Measurements from ENCODE around the gene TRIM17. TPM values are rescaled to one million over a fixed set of nuclear protein-coding genes. Genes with fewer than 3 reads are reported as not detected.

Gene TRIM17
- total RNA-seq, 1 experiment from 2014 or later: 0.54 TPM

DNA sequence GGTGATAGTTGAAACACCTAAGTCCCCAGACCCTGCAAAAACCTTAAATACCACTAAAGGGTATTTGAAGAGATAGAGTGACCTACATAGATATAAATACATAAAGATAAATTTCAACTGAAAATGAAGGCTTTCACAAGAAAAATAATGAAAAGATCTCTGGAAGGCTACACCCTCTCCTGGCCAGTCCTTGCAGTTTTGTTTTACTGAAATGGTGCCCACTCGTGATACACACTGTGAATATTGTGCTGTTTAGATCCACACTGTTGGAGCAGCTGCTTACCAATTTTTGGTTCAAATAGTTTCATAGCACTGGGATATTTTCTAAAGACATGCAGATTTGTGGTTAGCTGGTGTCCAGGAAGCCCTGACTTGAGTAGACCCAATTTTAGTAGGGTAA, 39.1 kb upstream of the TRIM17 start:
- CTCF ChIA-PET: no interaction called here
- peaks cover 5% of the 10 kb centered on the region for H3K27me3 ChIP-seq (replicated peaks; ENCODE audit: insufficient read depth, low read depth, low read length, poor library complexity)

DNA sequence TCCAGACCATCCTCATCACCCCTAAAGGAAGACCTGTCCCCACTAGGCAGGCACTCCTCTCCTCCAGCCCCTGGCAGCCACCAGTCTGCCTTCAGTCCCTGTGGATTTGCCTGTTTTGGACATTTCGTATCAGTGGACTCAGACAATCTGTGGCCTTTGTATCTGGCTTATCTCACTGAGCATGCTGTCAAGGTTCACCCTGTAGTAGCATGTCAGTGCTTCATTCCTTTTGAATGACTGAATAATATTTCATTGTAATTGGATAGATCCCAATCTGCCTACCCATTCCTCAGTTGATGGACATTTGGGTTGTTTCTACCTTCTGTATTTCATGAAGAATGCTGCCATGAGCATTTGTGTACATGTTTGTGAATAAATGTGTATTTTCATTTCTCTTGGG, 37.6 kb upstream of the TRIM17 start:
- CTCF ChIA-PET: no interaction called here
- H3K36me3 ChIP-seq (ENCODE audit: insufficient read depth, low read length, poor library complexity, severe bottlenecking): no peaks in the 10 kb centered on the region
- no peaks in the 10 kb centered on the region for H3K27me3 ChIP-seq (replicated peaks; ENCODE audit: insufficient read depth, low read depth, low read length, poor library complexity)
- TF ChIP-seq EZH2 (IDR thresholded peaks at IDR 0.05; ENCODE audit: borderline replicate concordance, low read depth, low read length, poor library complexity, severe bottlenecking): no peak
- TF ChIP-seq, protein P1, sequence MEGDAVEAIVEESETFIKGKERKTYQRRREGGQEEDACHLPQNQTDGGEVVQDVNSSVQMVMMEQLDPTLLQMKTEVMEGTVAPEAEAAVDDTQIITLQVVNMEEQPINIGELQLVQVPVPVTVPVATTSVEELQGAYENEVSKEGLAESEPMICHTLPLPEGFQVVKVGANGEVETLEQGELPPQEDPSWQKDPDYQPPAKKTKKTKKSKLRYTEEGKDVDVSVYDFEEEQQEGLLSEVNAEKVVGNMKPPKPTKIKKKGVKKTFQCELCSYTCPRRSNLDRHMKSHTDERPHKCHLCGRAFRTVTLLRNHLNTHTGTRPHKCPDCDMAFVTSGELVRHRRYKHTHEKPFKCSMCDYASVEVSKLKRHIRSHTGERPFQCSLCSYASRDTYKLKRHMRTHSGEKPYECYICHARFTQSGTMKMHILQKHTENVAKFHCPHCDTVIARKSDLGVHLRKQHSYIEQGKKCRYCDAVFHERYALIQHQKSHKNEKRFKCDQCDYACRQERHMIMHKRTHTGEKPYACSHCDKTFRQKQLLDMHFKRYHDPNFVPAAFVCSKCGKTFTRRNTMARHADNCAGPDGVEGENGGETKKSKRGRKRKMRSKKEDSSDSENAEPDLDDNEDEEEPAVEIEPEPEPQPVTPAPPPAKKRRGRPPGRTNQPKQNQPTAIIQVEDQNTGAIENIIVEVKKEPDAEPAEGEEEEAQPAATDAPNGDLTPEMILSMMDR (conservative IDR thresholded peaks at IDR 0.05; ENCODE audit: low read depth, low read length): no peak
- POLR2A ChIA-PET (ENCODE audit: low non-redundant PET): no interaction called here
- no TSS peak for BruUV-seq (replicated peaks)
- no peaks in the 10 kb centered on the region for H3K9me3 ChIP-seq (ENCODE audit: low read depth, low read length, poor library complexity, severe bottlenecking)
- intact Hi-C loops (cut with micrococcal nuclease; ENCODE audit: unreplicated experiment): no loop called here
- DNase-seq (ENCODE audit: low spot score): no peak
- peaks cover 11% of the 10 kb centered on the region for H3K4me1 ChIP-seq (ENCODE audit: insufficient read depth, low read length, poor library complexity, severe bottlenecking)
- no peak overlapping the region for H3K4me3 ChIP-seq (ENCODE audit: low read depth, low read length, poor library complexity, severe bottlenecking)
- no peak overlapping the region for H3K27ac ChIP-seq (ENCODE audit: low read depth, low read length, poor library complexity, severe bottlenecking)

More for the DNA sequence above, 39.1 kb upstream of the TRIM17 start:
- Histone ChIP-seq H3K36me3 (ENCODE audit: insufficient read depth, low read length, poor library complexity, severe bottlenecking) (no peaks in the 10 kb centered on the region), H3K27ac (ENCODE audit: low read depth, low read length, poor library complexity, severe bottlenecking) (no peak overlapping the region), H3K4me1 (ENCODE audit: insufficient read depth, low read length, poor library complexity, severe bottlenecking) (peaks cover 11% of the 10 kb centered on the region), H3K4me3 (ENCODE audit: low read depth, low read length, poor library complexity, severe bottlenecking) (peak overlapping the region; percentile 84), H3K9me3 (ENCODE audit: low read depth, low read length, poor library complexity, severe bottlenecking) (no peaks in the 10 kb centered on the region)
- POLR2A ChIA-PET (ENCODE audit: low non-redundant PET): no interaction called here
- intact Hi-C loops (cut with micrococcal nuclease; ENCODE audit: unreplicated experiment): no loop called here
- DNase-seq (ENCODE audit: low spot score): no peak
- TF ChIP-seq, protein P1 (conservative IDR thresholded peaks at IDR 0.05; ENCODE audit: low read depth, low read length): peak; percentile 31; the same call in 1 of the 2 replicates
- no peak for TF ChIP-seq EZH2 (IDR thresholded peaks at IDR 0.05; ENCODE audit: borderline replicate concordance, low read depth, low read length, poor library complexity, severe bottlenecking)
- BruUV-seq (replicated peaks): no TSS peak

DNA sequence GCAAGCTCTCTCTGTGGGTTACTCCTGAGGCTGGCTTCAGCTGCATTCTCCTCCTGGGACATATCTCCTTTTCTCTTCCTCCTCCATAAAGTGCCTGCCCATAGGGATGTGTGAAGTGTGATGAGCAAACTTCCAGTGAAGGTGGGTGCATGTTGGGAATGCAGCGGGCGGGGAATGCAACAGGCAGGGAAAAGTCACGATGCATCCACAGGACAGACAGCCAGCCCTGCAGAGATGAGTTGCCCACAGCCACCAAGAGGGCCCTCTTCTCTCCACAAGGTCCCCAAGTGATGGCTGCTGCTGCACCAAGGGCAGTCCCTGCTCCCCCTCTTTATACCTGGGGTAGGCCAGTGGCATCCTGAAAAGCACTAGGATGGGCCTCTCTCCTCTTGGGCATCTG, 37.0 kb upstream of the TRIM17 start:
- no peak overlapping the region for H3K4me3 ChIP-seq (ENCODE audit: low read depth, low read length, poor library complexity, severe bottlenecking)
- no TSS peak for BruUV-seq (replicated peaks)
- CTCF ChIA-PET: no interaction called here
- no peak overlapping the region for H3K27ac ChIP-seq (ENCODE audit: low read depth, low read length, poor library complexity, severe bottlenecking)
- TF ChIP-seq, protein P1 (conservative IDR thresholded peaks at IDR 0.05; ENCODE audit: low read depth, low read length): no peak
- no peak for TF ChIP-seq EZH2 (IDR thresholded peaks at IDR 0.05; ENCODE audit: borderline replicate concordance, low read depth, low read length, poor library complexity, severe bottlenecking)
- POLR2A ChIA-PET (ENCODE audit: low non-redundant PET): no interaction called here
- peaks cover 11% of the 10 kb centered on the region for H3K4me1 ChIP-seq (ENCODE audit: insufficient read depth, low read length, poor library complexity, severe bottlenecking)
- no peaks in the 10 kb centered on the region for H3K36me3 ChIP-seq (ENCODE audit: insufficient read depth, low read length, poor library complexity, severe bottlenecking)
- H3K9me3 ChIP-seq (ENCODE audit: low read depth, low read length, poor library complexity, severe bottlenecking): no peaks in the 10 kb centered on the region
- no peaks in the 10 kb centered on the region for H3K27me3 ChIP-seq (replicated peaks; ENCODE audit: insufficient read depth, low read depth, low read length, poor library complexity)
- intact Hi-C loops (cut with micrococcal nuclease; ENCODE audit: unreplicated experiment): no loop called here
- DNase-seq (ENCODE audit: low spot score): no peak
